PFSK-1 (cell line): ENCODE results near the gene OPN5.

Experiments used
- FOXP2 ChIP-seq: optimal IDR thresholded peaks from 2 replicates; pipeline ENCODE3; 2011; ENCODE audit warnings: borderline replicate concordance, control low read depth, inconsistent platforms; ENCODE audit not compliant: insufficient read depth; ENCODE audit errors: extremely low read length, extremely low read depth
- POLR2AphosphoS5 ChIP-seq: IDR thresholded peaks from 2 replicates; pipeline ENCODE4 v1.6.1; 2012; ENCODE audit warnings: low read depth, mild to moderate bottlenecking, control low read depth, low read length, moderate library complexity
- SIN3A ChIP-seq: IDR thresholded peaks from 2 replicates; pipeline ENCODE4 v1.6.1; 2012; ENCODE audit warnings: mild to moderate bottlenecking, low read length, moderate library complexity, borderline replicate concordance; ENCODE audit not compliant: insufficient read depth
- TAF1 ChIP-seq: IDR thresholded peaks from 2 replicates; pipeline ENCODE4 v1.6.1; 2012; ENCODE audit warnings: low read length, control low read depth, borderline replicate concordance; ENCODE audit not compliant: insufficient read depth
- TF ChIP-seq, protein P1 (sequence below), 2 experiments: IDR thresholded peaks; 2 replicates each; pipeline versions ENCODE4 v1.6.1 to v1.8.0; 2011 to 2012; ENCODE audit warnings: low read depth in 2 of 2, low read length in 2 of 2, control low read depth in 1 of 2, inconsistent platforms in 1 of 2, mild to moderate bottlenecking in 1 of 2, moderate library complexity in 1 of 2; ENCODE audit not compliant: insufficient read depth in 1 of 2

Gene OPN5

DNA sequence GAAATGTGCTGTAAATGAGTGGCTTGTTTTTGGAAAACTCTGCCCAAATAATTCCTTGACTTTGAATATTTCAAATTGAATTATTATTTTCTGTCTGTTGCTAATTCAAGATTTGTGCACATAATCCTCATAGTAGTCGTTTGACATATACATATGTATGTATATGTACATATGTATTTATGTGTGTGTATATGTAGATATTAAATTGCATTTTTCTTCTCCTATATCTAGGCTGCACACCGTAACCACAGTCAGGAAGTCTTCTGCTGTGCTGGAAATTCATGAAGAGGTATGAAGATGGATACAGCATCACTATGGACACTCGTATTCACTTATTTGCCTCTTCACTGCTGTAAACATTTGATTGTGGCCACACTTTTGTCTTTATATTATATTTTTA, 29.6 kb downstream of the OPN5 start:
- no peak for TF ChIP-seq SIN3A
- no peak for TF ChIP-seq FOXP2
- TF ChIP-seq POLR2AphosphoS5 = no peak
- no peak for TF ChIP-seq TAF1
- TF ChIP-seq, protein P1, sequence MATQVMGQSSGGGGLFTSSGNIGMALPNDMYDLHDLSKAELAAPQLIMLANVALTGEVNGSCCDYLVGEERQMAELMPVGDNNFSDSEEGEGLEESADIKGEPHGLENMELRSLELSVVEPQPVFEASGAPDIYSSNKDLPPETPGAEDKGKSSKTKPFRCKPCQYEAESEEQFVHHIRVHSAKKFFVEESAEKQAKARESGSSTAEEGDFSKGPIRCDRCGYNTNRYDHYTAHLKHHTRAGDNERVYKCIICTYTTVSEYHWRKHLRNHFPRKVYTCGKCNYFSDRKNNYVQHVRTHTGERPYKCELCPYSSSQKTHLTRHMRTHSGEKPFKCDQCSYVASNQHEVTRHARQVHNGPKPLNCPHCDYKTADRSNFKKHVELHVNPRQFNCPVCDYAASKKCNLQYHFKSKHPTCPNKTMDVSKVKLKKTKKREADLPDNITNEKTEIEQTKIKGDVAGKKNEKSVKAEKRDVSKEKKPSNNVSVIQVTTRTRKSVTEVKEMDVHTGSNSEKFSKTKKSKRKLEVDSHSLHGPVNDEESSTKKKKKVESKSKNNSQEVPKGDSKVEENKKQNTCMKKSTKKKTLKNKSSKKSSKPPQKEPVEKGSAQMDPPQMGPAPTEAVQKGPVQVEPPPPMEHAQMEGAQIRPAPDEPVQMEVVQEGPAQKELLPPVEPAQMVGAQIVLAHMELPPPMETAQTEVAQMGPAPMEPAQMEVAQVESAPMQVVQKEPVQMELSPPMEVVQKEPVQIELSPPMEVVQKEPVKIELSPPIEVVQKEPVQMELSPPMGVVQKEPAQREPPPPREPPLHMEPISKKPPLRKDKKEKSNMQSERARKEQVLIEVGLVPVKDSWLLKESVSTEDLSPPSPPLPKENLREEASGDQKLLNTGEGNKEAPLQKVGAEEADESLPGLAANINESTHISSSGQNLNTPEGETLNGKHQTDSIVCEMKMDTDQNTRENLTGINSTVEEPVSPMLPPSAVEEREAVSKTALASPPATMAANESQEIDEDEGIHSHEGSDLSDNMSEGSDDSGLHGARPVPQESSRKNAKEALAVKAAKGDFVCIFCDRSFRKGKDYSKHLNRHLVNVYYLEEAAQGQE (IDR thresholded peaks at IDR 0.05; ENCODE audit: insufficient read depth in 1 of 2, low read depth in 2 of 2, low read length in 2 of 2) = no peak

DNA sequence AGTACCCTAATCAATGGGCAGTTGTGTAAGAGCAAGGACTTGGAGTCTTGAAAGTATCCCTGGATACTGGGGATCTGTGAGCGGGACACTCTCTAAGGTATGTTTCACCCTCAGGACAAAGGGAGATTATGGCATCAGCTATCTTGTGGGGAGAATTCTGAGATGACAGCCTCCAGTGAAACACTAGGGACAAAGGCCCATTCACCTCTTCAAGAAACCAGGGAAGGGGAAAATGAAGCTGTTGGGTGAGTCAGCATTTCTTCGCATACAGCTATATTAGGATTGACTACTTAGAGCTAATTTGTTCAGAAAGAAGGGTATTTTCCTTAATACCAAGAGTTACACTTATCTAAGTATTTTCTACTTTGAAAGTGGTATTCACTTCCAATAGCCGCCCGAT, 35.9 kb downstream of the OPN5 start:
- TF ChIP-seq FOXP2 (no peak), SIN3A (no peak), TAF1 (no peak), POLR2AphosphoS5 (no peak)
- TF ChIP-seq, protein P1 (IDR thresholded peaks at IDR 0.05; ENCODE audit: insufficient read depth in 1 of 2, low read depth in 2 of 2, low read length in 2 of 2) = no peak

DNA sequence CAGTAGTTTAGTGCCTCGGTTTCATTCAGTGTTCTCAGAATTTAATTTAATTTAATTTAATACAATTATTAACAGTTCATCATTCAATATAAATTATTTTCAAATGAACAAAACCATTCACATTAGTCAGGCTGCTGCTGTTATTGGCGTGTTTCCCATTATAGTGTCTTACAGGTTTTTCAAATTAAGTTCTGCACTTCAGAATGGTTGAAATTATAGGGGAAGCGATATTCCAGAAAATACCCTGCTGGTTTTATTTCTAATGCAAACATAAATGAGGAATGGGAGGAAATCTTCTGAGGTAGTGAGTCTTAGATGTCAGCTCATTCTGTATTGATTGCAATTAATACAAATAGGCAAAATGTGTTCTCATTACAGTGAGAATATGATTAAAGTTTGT, 37.6 kb downstream of the OPN5 start:
- TF ChIP-seq FOXP2 (no peak), POLR2AphosphoS5 (no peak), TAF1 (no peak)
- TF ChIP-seq, protein P1 (IDR thresholded peaks at IDR 0.05; ENCODE audit: insufficient read depth in 1 of 2, low read depth in 2 of 2, low read length in 2 of 2) = no peak

DNA sequence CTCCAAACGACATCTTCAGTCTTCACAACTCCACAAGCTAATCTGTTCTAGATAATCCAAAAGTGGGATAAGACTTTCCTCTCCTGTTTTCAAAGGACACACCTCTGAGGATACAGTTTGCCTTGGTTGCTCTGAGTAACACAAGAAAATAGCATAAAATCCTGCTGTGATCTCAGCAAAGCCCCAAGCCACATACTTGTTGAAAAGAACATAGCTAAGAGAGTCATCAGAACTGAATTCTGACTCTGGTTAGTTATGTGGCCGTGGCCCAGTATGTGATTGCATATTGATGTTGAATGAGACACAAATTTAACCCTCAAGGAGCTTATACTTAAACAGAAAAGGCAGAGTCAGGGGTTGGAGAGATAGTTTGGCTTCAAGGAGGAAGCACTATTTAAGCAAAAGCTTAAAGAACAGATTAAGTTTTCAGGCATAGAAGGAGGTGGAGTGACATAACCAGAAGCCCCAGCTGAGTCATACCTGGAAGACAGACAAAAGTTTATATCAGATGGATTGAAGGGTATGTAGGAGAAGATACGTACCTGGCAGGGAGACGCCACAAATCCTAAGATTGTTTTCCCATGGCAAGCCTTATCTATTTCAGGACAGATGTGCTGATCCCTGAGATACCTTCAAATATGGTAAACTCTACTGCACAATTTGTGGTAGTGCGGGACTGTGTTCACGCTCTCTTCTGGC, 41.2 kb downstream of the OPN5 start:
- TF ChIP-seq TAF1 = no peak
- no peak for TF ChIP-seq FOXP2
- no peak for TF ChIP-seq SIN3A
- TF ChIP-seq, protein P1 (IDR thresholded peaks at IDR 0.05; ENCODE audit: insufficient read depth in 1 of 2, low read depth in 2 of 2, low read length in 2 of 2) = no peak
- TF ChIP-seq POLR2AphosphoS5 = no peak
